ENCODE results near the gene GALNT6.

GALNT6 gene

GRCh38 chr12:51391283-51392123 lies at the start of gene GALNT6:
Gene GALNT6 (minus strand): TSS chr12:51391406. CDS start chr12:51379781, 11,625 bp downstream.
- TF ChIP-seq, protein P1, sequence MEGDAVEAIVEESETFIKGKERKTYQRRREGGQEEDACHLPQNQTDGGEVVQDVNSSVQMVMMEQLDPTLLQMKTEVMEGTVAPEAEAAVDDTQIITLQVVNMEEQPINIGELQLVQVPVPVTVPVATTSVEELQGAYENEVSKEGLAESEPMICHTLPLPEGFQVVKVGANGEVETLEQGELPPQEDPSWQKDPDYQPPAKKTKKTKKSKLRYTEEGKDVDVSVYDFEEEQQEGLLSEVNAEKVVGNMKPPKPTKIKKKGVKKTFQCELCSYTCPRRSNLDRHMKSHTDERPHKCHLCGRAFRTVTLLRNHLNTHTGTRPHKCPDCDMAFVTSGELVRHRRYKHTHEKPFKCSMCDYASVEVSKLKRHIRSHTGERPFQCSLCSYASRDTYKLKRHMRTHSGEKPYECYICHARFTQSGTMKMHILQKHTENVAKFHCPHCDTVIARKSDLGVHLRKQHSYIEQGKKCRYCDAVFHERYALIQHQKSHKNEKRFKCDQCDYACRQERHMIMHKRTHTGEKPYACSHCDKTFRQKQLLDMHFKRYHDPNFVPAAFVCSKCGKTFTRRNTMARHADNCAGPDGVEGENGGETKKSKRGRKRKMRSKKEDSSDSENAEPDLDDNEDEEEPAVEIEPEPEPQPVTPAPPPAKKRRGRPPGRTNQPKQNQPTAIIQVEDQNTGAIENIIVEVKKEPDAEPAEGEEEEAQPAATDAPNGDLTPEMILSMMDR (IDR thresholded peaks at IDR 0.05; ENCODE audit: control insufficient read depth, insufficient read depth, low read depth, low read length, missing control alignments) = no peak
- DNase-seq (ENCODE audit: low read depth) = no peak
- peak within 1 kb of the TSS; percentile 42 for H3K4me3 ChIP-seq (ENCODE audit: control insufficient read depth, low read depth, low read length)

DNA sequence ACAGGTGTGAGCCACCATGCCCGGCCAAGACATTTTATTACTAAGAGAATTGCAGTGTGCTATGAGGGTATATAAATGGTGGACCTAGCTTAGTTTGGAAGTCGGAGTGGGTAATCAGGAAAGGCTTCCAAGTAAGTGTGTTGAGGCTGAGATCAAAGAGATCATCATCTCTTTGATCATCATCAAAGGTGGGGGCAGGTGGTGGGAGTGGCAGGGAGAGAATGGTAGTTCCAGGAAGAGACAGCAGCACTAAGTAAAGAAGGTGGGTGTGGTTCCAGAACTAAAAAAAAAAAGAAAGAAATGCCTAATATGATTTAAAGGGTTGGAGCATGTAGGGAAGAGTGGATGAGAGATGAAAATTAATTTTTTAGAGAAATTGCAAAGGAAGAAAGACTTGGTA lies 48.1 kb upstream of the GALNT6 start:
- no peak overlapping the region for H3K4me3 ChIP-seq (ENCODE audit: control insufficient read depth, low read depth, low read length)
- no peak for DNase-seq (ENCODE audit: low read depth)
- TF ChIP-seq, protein P1 (IDR thresholded peaks at IDR 0.05; ENCODE audit: control insufficient read depth, insufficient read depth, low read depth, low read length, missing control alignments) = no peak

DNA sequence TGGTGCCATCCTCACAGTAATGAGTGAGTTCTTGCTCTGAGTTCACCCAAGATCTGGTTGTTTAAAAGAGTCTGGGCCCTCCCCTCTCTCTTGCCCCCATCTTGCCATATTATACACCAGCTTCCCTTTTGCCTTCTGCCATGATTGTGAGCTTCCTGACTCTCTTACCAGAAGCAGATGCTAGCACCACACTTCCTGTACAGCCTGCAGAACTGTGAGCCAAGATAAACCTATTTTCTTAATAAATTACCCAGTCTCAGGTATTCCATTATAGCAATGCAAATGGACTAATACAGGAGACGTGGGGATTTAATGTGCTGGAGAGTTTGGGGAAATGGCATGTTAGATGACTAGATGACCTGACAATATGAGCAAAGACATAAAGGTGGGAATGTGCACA lies 46.2 kb upstream of the GALNT6 start:
- no peak overlapping the region for H3K4me3 ChIP-seq (ENCODE audit: control insufficient read depth, low read depth, low read length)
- DNase-seq (ENCODE audit: low read depth) = no peak
- TF ChIP-seq, protein P1 (IDR thresholded peaks at IDR 0.05; ENCODE audit: control insufficient read depth, insufficient read depth, low read depth, low read length, missing control alignments) = no peak

DNA sequence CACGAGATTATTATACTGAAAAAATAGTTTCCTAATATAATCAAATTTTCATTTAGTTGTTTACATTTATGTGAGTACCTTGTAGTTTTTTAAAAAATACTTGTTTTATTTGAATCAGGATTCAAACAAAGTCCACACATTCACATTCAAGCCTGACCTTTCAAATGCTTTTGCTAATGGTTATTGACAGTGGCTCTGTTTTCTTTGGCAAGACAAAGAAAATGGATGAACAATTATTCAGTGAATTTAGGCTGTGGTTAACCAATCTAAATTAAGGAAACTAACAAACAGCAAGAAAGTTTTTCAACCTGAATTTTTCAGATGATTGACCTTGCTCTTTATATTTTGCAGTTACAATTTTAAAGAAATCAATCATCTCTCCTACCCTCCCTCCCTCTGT lies 43.1 kb upstream of the GALNT6 start:
- TF ChIP-seq, protein P1 (IDR thresholded peaks at IDR 0.05; ENCODE audit: control insufficient read depth, insufficient read depth, low read depth, low read length, missing control alignments) = no peak
- no peak for DNase-seq (ENCODE audit: low read depth)
- H3K4me3 ChIP-seq (ENCODE audit: control insufficient read depth, low read depth, low read length) = no peak overlapping the region

- DNase-seq (ENCODE audit: low read depth) = no peak
- H3K4me3 ChIP-seq (ENCODE audit: control insufficient read depth, low read depth, low read length) = no peak overlapping the region
- TF ChIP-seq, protein P1 (IDR thresholded peaks at IDR 0.05; ENCODE audit: control insufficient read depth, insufficient read depth, low read depth, low read length, missing control alignments) = no peak
These were observed 41.7 kb upstream of the GALNT6 start for GRCh38 chr12:51432921-51433320.

- DNase-seq (ENCODE audit: low read depth) = no peak
- TF ChIP-seq, protein P1 (IDR thresholded peaks at IDR 0.05; ENCODE audit: control insufficient read depth, insufficient read depth, low read depth, low read length, missing control alignments) = no peak
- H3K4me3 ChIP-seq (ENCODE audit: control insufficient read depth, low read depth, low read length) = no peak overlapping the region
These were observed 39.1 kb upstream of the GALNT6 start for GRCh38 chr12:51430196-51430895.

Measured in AG09309 (cell line).